ENCODE data around the gene CXCL3. TPM values are rescaled to one million over a fixed set of nuclear protein-coding genes. Genes with fewer than 3 reads are reported as not detected.
A peak's percentile ranks its signal among the peaks of the same experiment; 100 is the strongest.

The CXCL3 gene
- polyA plus RNA-seq, 1 donor (not counting 4 experiments of a cell fraction or from before 2014, with no cell fraction given) = 10.8 TPM

DNA sequence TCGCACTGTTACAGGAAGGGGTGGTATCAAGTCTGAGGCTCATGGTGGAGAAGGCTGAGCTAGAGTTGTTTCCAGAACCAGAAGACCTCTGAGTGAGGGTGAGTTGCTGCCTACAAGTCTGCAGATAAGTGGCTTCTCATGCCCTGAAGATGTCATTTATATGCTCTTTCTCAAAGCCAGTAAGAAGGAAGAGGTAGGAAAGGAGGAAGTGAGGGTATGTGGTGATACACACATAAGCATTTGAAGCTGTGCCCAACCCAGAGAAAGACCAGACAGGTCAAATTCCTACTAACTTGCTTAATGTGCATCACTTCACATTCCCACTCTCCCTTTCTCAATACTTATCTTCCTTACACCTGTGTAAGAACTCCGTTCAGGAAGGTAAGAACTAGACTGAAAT lies 50.4 kb downstream of the CXCL3 start, which contains the start of gene PPBP:
Gene PPBP (minus strand): TSS at position 130 of the 400 bp plus-strand sequence. CDS start 87 bp downstream, at position 43.
- H3K4me2 ChIP-seq (ENCODE audit: control insufficient read depth, extremely low read depth, insufficient read depth, low read depth, low read length) = no peak within 1 kb of the TSS
- no peaks in the 10 kb centered on the region for H4K20me1 ChIP-seq (ENCODE audit: control insufficient read depth, extremely low read depth, insufficient read depth, low read length)
- TF ChIP-seq EZH2 (IDR thresholded peaks at IDR 0.05; ENCODE audit: low read length) = no peak
- TF ChIP-seq, protein P1, sequence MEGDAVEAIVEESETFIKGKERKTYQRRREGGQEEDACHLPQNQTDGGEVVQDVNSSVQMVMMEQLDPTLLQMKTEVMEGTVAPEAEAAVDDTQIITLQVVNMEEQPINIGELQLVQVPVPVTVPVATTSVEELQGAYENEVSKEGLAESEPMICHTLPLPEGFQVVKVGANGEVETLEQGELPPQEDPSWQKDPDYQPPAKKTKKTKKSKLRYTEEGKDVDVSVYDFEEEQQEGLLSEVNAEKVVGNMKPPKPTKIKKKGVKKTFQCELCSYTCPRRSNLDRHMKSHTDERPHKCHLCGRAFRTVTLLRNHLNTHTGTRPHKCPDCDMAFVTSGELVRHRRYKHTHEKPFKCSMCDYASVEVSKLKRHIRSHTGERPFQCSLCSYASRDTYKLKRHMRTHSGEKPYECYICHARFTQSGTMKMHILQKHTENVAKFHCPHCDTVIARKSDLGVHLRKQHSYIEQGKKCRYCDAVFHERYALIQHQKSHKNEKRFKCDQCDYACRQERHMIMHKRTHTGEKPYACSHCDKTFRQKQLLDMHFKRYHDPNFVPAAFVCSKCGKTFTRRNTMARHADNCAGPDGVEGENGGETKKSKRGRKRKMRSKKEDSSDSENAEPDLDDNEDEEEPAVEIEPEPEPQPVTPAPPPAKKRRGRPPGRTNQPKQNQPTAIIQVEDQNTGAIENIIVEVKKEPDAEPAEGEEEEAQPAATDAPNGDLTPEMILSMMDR (optimal IDR thresholded peaks at IDR 0.05 in 1 of 3, IDR thresholded peaks at IDR 0.05 in 1 of 3, conservative IDR thresholded peaks at IDR 0.05 in 1 of 3; ENCODE audit: extremely low read depth in 1 of 3, insufficient read depth in 2 of 3, low read length in 3 of 3) = no peak
- no peaks in the 10 kb centered on the region for H3K4me1 ChIP-seq (ENCODE audit: control insufficient read depth, extremely low read depth, insufficient read depth, low read length)
- H3K79me2 ChIP-seq (ENCODE audit: control insufficient read depth, insufficient read depth, low read length) = no peaks in the 10 kb centered on the region
- DNase-seq (ENCODE audit: low read depth, low spot score) (no peak), FAIRE-seq (peak; percentile 60)
- no peak within 1 kb of the TSS for H3K4me3 ChIP-seq (ENCODE audit: control insufficient read depth in 2 of 3, extremely low read depth in 1 of 3, insufficient read depth in 2 of 3, low read depth in 1 of 3, low read length in 3 of 3)
- no peaks in the 10 kb centered on the region for H3K27me3 ChIP-seq (ENCODE audit: control insufficient read depth, extremely low read depth, insufficient read depth, low read length)
- no peaks in the 10 kb centered on the region for H3K9me1 ChIP-seq (ENCODE audit: control insufficient read depth, extremely low read depth, insufficient read depth, low read length)
- no peaks in the 10 kb centered on the region for H3K9me3 ChIP-seq (ENCODE audit: control insufficient read depth, low read depth, low read length)
- no peaks in the 10 kb centered on the region for H3K36me3 ChIP-seq (ENCODE audit: control insufficient read depth in 2 of 2, extremely low read depth in 1 of 2, insufficient read depth in 2 of 2, low read length in 2 of 2)
- no peak within 1 kb of the TSS for H3K9ac ChIP-seq (ENCODE audit: control insufficient read depth, extremely low read depth, insufficient read depth, low read length)
- no peak within 1 kb of the TSS for H3K27ac ChIP-seq (ENCODE audit: control insufficient read depth, insufficient read depth, low read length)
- no peak within 1 kb of the TSS for H2AFZ ChIP-seq (ENCODE audit: control insufficient read depth, low read length)
- dilution Hi-C loops (cut with MboI; ENCODE audit: extremely low pct_ligation_motif_present, low sequenced_read_pairs) = no loop called here

Small RNAs within 50 kb of the gene (small RNA-seq; reads per million reads assigned to genes)
- gene RN7SL218P (ENCODE audit: insufficient read length in 3 of 3, low read depth in 3 of 3, low replicate concordance in 1 of 3) = 0 reads per million in 3 experiments

Other genes with a start within 250 kb of the CXCL3 start
- gene CXCL6, start 202.0 kb downstream of the CXCL3 start, polyA plus RNA-seq = 0.08 to 0.29 TPM in 2 of 3 replicates, not detected in the other
- not detected in 3 replicates for gene PF4V1, start 185.4 kb downstream of the CXCL3 start, polyA plus RNA-seq
- 12.0 to 40.7 TPM (median 35.5 TPM) in 3 replicates for gene CXCL1, start 169.3 kb downstream of the CXCL3 start, polyA plus RNA-seq
- 0.16 TPM in 1 of 3 replicates, not detected in the others for gene PF4, start 56.7 kb downstream of the CXCL3 start, polyA plus RNA-seq
- 0.42 to 1.0 TPM (median 0.68 TPM) in 3 replicates for gene PPBP, start 50.5 kb downstream of the CXCL3 start, polyA plus RNA-seq
- 0.39 to 1.5 TPM (median 0.76 TPM) in 3 replicates for gene CXCL5, start 40.0 kb downstream of the CXCL3 start, polyA plus RNA-seq
- 0.96 to 39.7 TPM (median 9.7 TPM) in 3 replicates for gene CXCL2, start 60.5 kb upstream of the CXCL3 start, polyA plus RNA-seq
- 8.9 to 30.4 TPM (median 27.0 TPM) in 3 replicates for gene MTHFD2L, start 119.4 kb upstream of the CXCL3 start, polyA plus RNA-seq

Data from keratinocyte (primary cell).